ENCODE data around the gene CDK5.
A peak's percentile ranks its signal among the peaks of the same experiment; 100 is the strongest.

Gene CDK5

GRCh38 chr7:151078233-151079040 is 20.7 kb upstream of the CDK5 start:
- DNase-seq (ENCODE audit: low read depth), result no peak
- Histone ChIP-seq H3K4me3 (ENCODE audit: low read length) (peak overlapping the region; percentile 94), H3K36me3 (ENCODE audit: control insufficient read depth, insufficient read depth, low read length, severe bottlenecking) (peaks cover 29% of the 10 kb centered on the region), H3K9ac (ENCODE audit: low read length) (peak overlapping the region; percentile 42), H3K9me3 (ENCODE audit: control insufficient read depth, low read length) (no peaks in the 10 kb centered on the region), H3K27me3 (replicated peaks; ENCODE audit: control insufficient read depth, insufficient read depth, low read length) (no peaks in the 10 kb centered on the region), H3K4me1 (ENCODE audit: control insufficient read depth, insufficient read depth, low read length) (peaks cover 45% of the 10 kb centered on the region)

- Histone ChIP-seq H3K9ac (ENCODE audit: low read length) (peak overlapping the region; percentile 42), H3K36me3 (ENCODE audit: control insufficient read depth, insufficient read depth, low read length, severe bottlenecking) (peaks cover 32% of the 10 kb centered on the region), H3K27me3 (replicated peaks; ENCODE audit: control insufficient read depth, insufficient read depth, low read length) (no peaks in the 10 kb centered on the region), H3K4me1 (ENCODE audit: control insufficient read depth, insufficient read depth, low read length) (peaks cover 45% of the 10 kb centered on the region), H3K4me3 (ENCODE audit: low read length) (no peak overlapping the region), H3K9me3 (ENCODE audit: control insufficient read depth, low read length) (no peaks in the 10 kb centered on the region)
- DNase-seq (ENCODE audit: low read depth), result no peak
Measured at GRCh38 chr7:151077705-151078232, 20.1 kb upstream of the CDK5 start.

GRCh38 chr7:151076863-151077704 is 19.4 kb upstream of the CDK5 start:
- Histone ChIP-seq H3K4me3 (ENCODE audit: low read length) (no peak overlapping the region), H3K27me3 (replicated peaks; ENCODE audit: control insufficient read depth, insufficient read depth, low read length) (no peaks in the 10 kb centered on the region), H3K9ac (ENCODE audit: low read length) (peak overlapping the region; percentile 29), H3K9me3 (ENCODE audit: control insufficient read depth, low read length) (no peaks in the 10 kb centered on the region), H3K36me3 (ENCODE audit: control insufficient read depth, insufficient read depth, low read length, severe bottlenecking) (peaks cover 36% of the 10 kb centered on the region), H3K4me1 (ENCODE audit: control insufficient read depth, insufficient read depth, low read length) (peaks cover 38% of the 10 kb centered on the region)
- no peak for DNase-seq (ENCODE audit: low read depth)

- no peaks in the 10 kb centered on the region for H3K27me3 ChIP-seq (replicated peaks; ENCODE audit: control insufficient read depth, insufficient read depth, low read length)
- H3K4me1 ChIP-seq (ENCODE audit: control insufficient read depth, insufficient read depth, low read length), result peaks cover 28% of the 10 kb centered on the region
- no peaks in the 10 kb centered on the region for H3K9me3 ChIP-seq (ENCODE audit: control insufficient read depth, low read length)
- H3K9ac ChIP-seq (ENCODE audit: low read length), result no peak overlapping the region
- DNase-seq (ENCODE audit: low read depth), result no peak
- peaks cover 47% of the 10 kb centered on the region for H3K36me3 ChIP-seq (ENCODE audit: control insufficient read depth, insufficient read depth, low read length, severe bottlenecking)
- H3K4me3 ChIP-seq (ENCODE audit: low read length), result no peak overlapping the region
Measured at GRCh38 chr7:151075978-151076426, 18.3 kb upstream of the CDK5 start.

GRCh38 chr7:151075662-151075971 is 17.9 kb upstream of the CDK5 start:
- Histone ChIP-seq H3K27me3 (replicated peaks; ENCODE audit: control insufficient read depth, insufficient read depth, low read length) (no peaks in the 10 kb centered on the region), H3K36me3 (ENCODE audit: control insufficient read depth, insufficient read depth, low read length, severe bottlenecking) (peaks cover 51% of the 10 kb centered on the region), H3K4me3 (ENCODE audit: low read length) (no peak overlapping the region), H3K9ac (ENCODE audit: low read length) (no peak overlapping the region), H3K9me3 (ENCODE audit: control insufficient read depth, low read length) (no peaks in the 10 kb centered on the region), H3K4me1 (ENCODE audit: control insufficient read depth, insufficient read depth, low read length) (peaks cover 27% of the 10 kb centered on the region)
- DNase-seq (ENCODE audit: low read depth), result no peak

GRCh38 chr7:151074817-151075661 is 17.3 kb upstream of the CDK5 start:
- Histone ChIP-seq H3K4me1 (ENCODE audit: control insufficient read depth, insufficient read depth, low read length) (peaks cover 27% of the 10 kb centered on the region), H3K36me3 (ENCODE audit: control insufficient read depth, insufficient read depth, low read length, severe bottlenecking) (peaks cover 56% of the 10 kb centered on the region), H3K9ac (ENCODE audit: low read length) (no peak overlapping the region), H3K9me3 (ENCODE audit: control insufficient read depth, low read length) (no peaks in the 10 kb centered on the region), H3K4me3 (ENCODE audit: low read length) (no peak overlapping the region), H3K27me3 (replicated peaks; ENCODE audit: control insufficient read depth, insufficient read depth, low read length) (no peaks in the 10 kb centered on the region)
- no peak for DNase-seq (ENCODE audit: low read depth)

- no peaks in the 10 kb centered on the region for H3K27me3 ChIP-seq (replicated peaks; ENCODE audit: control insufficient read depth, insufficient read depth, low read length)
- no peak for DNase-seq (ENCODE audit: low read depth)
- H3K4me3 ChIP-seq (ENCODE audit: low read length), result no peak overlapping the region
- peaks cover 65% of the 10 kb centered on the region for H3K36me3 ChIP-seq (ENCODE audit: control insufficient read depth, insufficient read depth, low read length, severe bottlenecking)
- no peaks in the 10 kb centered on the region for H3K9me3 ChIP-seq (ENCODE audit: control insufficient read depth, low read length)
- peaks cover 17% of the 10 kb centered on the region for H3K4me1 ChIP-seq (ENCODE audit: control insufficient read depth, insufficient read depth, low read length)
- H3K9ac ChIP-seq (ENCODE audit: low read length), result no peak overlapping the region
Measured at GRCh38 chr7:151073990-151074389, 16.3 kb upstream of the CDK5 start.

- no peaks in the 10 kb centered on the region for H3K27me3 ChIP-seq (replicated peaks; ENCODE audit: control insufficient read depth, insufficient read depth, low read length)
- no peak for DNase-seq (ENCODE audit: low read depth)
- no peak overlapping the region for H3K4me3 ChIP-seq (ENCODE audit: low read length)
- H3K4me1 ChIP-seq (ENCODE audit: control insufficient read depth, insufficient read depth, low read length), result no peaks in the 10 kb centered on the region
- H3K36me3 ChIP-seq (ENCODE audit: control insufficient read depth, insufficient read depth, low read length, severe bottlenecking), result peaks cover 88% of the 10 kb centered on the region
- no peak overlapping the region for H3K9ac ChIP-seq (ENCODE audit: low read length)
- H3K9me3 ChIP-seq (ENCODE audit: control insufficient read depth, low read length), result no peaks in the 10 kb centered on the region
Measured at GRCh38 chr7:151071032-151071866, 13.6 kb upstream of the CDK5 start.

- H3K9ac ChIP-seq (ENCODE audit: low read length), result no peak overlapping the region
- no peak overlapping the region for H3K4me3 ChIP-seq (ENCODE audit: low read length)
- DNase-seq (ENCODE audit: low read depth), result no peak
- no peaks in the 10 kb centered on the region for H3K9me3 ChIP-seq (ENCODE audit: control insufficient read depth, low read length)
- H3K27me3 ChIP-seq (replicated peaks; ENCODE audit: control insufficient read depth, insufficient read depth, low read length), result no peaks in the 10 kb centered on the region
- H3K36me3 ChIP-seq (ENCODE audit: control insufficient read depth, insufficient read depth, low read length, severe bottlenecking), result peaks cover 88% of the 10 kb centered on the region
- H3K4me1 ChIP-seq (ENCODE audit: control insufficient read depth, insufficient read depth, low read length), result no peaks in the 10 kb centered on the region
Measured at GRCh38 chr7:151070574-151070960, 12.9 kb upstream of the CDK5 start.

- H3K4me1 ChIP-seq (ENCODE audit: control insufficient read depth, insufficient read depth, low read length), result no peaks in the 10 kb centered on the region
- no peak overlapping the region for H3K4me3 ChIP-seq (ENCODE audit: low read length)
- H3K9me3 ChIP-seq (ENCODE audit: control insufficient read depth, low read length), result no peaks in the 10 kb centered on the region
- H3K9ac ChIP-seq (ENCODE audit: low read length), result no peak overlapping the region
- H3K36me3 ChIP-seq (ENCODE audit: control insufficient read depth, insufficient read depth, low read length, severe bottlenecking), result peaks cover 88% of the 10 kb centered on the region
- DNase-seq (ENCODE audit: low read depth), result no peak
- H3K27me3 ChIP-seq (replicated peaks; ENCODE audit: control insufficient read depth, insufficient read depth, low read length), result no peaks in the 10 kb centered on the region
Measured at GRCh38 chr7:151069841-151070573, 12.3 kb upstream of the CDK5 start.
